ENCODE measurements around the gene NTRK3.

NTRK3 gene

DNA sequence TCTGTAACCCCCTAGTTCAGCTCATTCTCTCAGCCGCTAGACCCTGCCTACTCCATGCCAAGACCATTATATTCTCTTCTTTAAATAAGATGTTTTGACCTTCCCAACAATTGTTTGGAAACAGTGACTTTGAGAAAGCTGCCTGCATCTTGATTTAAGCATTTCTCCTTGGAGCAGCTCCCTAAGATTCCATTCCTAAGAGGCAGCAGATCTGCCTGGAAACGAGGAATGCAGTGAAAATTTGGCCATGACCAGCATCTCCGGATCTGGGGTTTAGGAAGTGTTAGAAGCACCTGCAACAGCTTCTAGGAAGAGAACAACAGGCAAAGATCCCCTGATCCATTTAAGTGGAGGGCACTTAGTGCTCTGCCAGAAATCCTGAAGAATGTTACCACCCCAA is 235.7 kb downstream of the NTRK3 start:
- no peak overlapping the region for H3K4me3 ChIP-seq (ENCODE audit: low read depth, low read length)
- TF ChIP-seq, protein P1, sequence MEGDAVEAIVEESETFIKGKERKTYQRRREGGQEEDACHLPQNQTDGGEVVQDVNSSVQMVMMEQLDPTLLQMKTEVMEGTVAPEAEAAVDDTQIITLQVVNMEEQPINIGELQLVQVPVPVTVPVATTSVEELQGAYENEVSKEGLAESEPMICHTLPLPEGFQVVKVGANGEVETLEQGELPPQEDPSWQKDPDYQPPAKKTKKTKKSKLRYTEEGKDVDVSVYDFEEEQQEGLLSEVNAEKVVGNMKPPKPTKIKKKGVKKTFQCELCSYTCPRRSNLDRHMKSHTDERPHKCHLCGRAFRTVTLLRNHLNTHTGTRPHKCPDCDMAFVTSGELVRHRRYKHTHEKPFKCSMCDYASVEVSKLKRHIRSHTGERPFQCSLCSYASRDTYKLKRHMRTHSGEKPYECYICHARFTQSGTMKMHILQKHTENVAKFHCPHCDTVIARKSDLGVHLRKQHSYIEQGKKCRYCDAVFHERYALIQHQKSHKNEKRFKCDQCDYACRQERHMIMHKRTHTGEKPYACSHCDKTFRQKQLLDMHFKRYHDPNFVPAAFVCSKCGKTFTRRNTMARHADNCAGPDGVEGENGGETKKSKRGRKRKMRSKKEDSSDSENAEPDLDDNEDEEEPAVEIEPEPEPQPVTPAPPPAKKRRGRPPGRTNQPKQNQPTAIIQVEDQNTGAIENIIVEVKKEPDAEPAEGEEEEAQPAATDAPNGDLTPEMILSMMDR (IDR thresholded peaks at IDR 0.05; ENCODE audit: borderline replicate concordance, insufficient read depth, low read depth, low read length) = no peak

DNA sequence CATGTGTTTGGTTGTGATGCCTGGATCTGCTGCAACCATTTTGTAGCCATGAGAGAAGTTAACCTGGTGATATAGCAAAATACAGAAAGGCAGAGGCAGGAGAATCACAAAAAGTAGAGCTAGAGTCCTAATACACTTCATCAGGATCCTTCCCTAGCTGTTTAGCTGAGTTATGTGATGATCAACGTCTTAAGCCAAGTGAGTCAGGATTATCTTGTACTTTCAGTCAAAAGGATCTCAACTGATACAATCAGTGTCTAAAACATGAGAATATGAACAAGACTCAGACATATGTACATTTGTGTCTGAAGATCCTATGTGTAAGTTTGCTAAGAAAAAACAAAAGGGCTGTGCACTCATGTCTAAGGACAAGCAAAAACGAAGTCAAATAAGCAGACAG is 236.9 kb downstream of the NTRK3 start:
- TF ChIP-seq, protein P1 (IDR thresholded peaks at IDR 0.05; ENCODE audit: borderline replicate concordance, insufficient read depth, low read depth, low read length) = no peak
- H3K4me3 ChIP-seq (ENCODE audit: low read depth, low read length) = no peak overlapping the region

DNA sequence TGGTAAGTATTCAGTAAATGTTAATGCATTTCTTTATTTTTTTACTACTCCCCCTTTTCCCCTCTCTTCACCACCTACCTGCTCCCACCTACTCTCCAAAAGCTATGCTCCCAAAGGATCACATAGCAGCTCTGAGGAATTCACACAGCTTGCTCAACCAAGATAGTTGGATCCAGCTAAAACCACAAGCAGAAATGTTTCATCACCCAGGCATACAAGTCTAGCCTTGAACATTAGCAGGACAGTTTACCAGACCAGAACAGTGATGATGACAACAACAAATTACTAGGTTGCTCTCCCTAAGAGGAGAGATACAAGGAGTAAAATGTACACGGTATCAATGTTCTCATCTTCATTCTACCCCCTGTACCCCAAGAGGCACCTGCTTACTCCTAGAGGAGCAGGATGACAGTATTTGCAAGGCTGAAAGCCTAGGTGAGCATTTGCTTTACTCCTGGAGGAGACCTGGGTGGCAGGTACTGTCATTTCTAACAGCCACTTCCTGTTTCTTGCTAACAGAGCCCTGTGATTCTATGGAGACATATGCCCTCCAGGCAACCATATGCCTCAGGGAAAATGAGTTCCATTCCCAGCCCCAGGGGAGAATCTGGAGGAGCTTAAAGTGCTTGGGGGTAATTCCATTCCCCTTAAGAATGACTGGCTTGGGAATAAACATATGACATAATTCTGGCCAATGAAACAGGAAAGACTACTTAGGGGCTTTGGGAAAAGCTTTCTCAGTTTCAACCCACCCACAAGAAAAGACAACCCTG is 237.5 kb downstream of the NTRK3 start:
- H3K4me3 ChIP-seq (ENCODE audit: low read depth, low read length) = no peak overlapping the region
- TF ChIP-seq, protein P1 (IDR thresholded peaks at IDR 0.05; ENCODE audit: borderline replicate concordance, insufficient read depth, low read depth, low read length) = no peak

DNA sequence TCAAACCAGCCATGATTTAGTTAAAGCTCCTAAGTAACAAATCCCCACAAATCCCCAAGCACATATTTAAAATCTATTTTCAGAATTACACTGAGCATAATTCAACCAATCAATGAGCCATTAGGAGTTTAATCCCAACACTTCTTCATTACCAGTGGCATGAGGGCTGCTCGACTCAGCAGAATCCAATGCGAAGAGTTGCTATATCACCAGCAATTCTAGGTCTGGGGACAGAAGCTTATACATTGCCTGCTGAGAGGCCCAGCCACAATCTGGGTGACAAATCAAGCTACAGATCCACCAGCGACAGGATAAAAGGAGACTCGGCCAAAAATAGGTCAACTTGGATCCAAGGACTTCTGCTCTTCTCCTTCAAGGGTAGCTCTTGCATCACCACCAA is 238.8 kb downstream of the NTRK3 start:
- TF ChIP-seq, protein P1 (IDR thresholded peaks at IDR 0.05; ENCODE audit: borderline replicate concordance, insufficient read depth, low read depth, low read length) = no peak
- H3K4me3 ChIP-seq (ENCODE audit: low read depth, low read length) = no peak overlapping the region

DNA sequence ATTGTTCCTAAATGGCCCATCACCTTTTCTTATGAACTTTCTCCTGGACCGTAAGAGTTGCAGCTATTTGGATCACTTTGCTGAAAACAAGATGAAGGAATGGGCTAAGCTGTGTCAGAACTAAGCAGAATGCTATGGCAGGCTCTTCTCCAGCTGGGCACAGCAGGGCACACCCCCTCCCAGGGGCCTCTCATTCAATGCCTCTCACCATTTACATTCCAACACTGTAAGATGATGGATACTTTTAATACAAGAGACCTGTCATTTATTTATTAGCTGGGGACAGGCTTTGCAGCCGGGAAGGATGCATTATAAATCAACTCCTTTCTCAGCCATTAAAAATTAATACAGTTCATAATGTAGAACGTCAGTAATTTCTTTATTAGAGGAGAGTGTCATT is 240.1 kb downstream of the NTRK3 start:
- TF ChIP-seq, protein P1 (IDR thresholded peaks at IDR 0.05; ENCODE audit: borderline replicate concordance, insufficient read depth, low read depth, low read length) = no peak
- no peak overlapping the region for H3K4me3 ChIP-seq (ENCODE audit: low read depth, low read length)

DNA sequence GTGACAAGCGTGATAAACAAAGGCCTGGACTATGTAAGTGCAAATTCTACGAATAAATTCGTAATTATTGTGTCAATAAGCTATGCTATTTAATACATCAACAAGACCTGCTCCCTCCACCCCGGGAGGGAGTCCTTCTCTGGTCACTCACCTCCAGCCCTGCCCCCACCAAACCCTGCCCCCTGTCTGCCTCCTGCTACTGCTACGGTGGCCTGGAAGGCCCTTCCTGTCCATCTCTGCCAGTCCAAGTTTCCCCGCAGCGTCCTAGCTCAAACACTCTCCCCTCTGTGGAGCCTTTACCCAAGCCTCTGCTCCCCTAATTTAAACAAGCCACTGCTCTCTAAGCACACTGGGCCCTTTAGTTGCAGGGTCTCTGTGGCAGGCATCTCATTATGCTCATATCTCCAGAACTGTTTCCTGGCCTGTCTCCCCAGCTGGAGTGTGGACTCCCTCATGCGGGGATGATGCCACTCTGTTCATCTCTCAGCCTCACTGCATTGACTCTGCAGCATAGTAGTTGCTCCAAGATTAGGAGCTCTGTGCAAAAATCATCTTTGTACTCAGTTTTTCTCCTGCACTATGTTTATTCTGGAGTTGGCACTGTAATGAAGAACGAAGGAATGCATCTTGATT is 241.2 kb downstream of the NTRK3 start:
- no peak overlapping the region for H3K4me3 ChIP-seq (ENCODE audit: low read depth, low read length)
- TF ChIP-seq, protein P1 (IDR thresholded peaks at IDR 0.05; ENCODE audit: borderline replicate concordance, insufficient read depth, low read depth, low read length) = no peak
